ENCODE data around the gene POLE. TPM values are rescaled to one million over a fixed set of nuclear protein-coding genes. Genes with fewer than 3 reads are reported as not detected.

POLE gene
- total and polyA plus RNA-seq, 9 of the 15 experiments (the other 6 are each of a cell fraction or from before 2014, with no cell fraction given) = 2.4 to 154 (median 49.6) TPM

- no peak for TF ChIP-seq ZNF79 (CRISPR knock-in tag; IDR thresholded peaks at IDR 0.05; ENCODE audit: low read depth)
- TF ChIP-seq ZBTB7A (IDR thresholded peaks at IDR 0.05; ENCODE audit: borderline replicate concordance, control insufficient read depth, low read depth, low read length) = peak; percentile 19; the same call in 1 of the 2 replicates
- TF ChIP-seq LCOR (CRISPR knock-in tag; IDR thresholded peaks at IDR 0.05) = peak; percentile 65; the same call in 1 of the 2 replicates
- TF ChIP-seq RFX1 (IDR thresholded peaks at IDR 0.05) = no peak
- 0 out of 2 replicates have a peak, but pooled peaks have one; percentile 29 for TF ChIP-seq TFAP4 (CRISPR knock-in tag; IDR thresholded peaks at IDR 0.05; ENCODE audit: borderline replicate concordance)
- TF ChIP-seq RBFOX2 (IDR thresholded peaks at IDR 0.05; ENCODE audit: low read depth, low read length) = peak; percentile 42
- peak; percentile 18; the same call in 1 of the 2 replicates for TF ChIP-seq ZBTB40 (IDR thresholded peaks at IDR 0.05)
- TF ChIP-seq ZBTB40 (CRISPR knock-in tag; IDR thresholded peaks at IDR 0.05) = no peak
- TF ChIP-seq ZBTB12 (CRISPR knock-in tag; IDR thresholded peaks at IDR 0.05) = no peak
- TF ChIP-seq GTF2F1 (IDR thresholded peaks at IDR 0.05; ENCODE audit: low read depth, low read length) = no peak
- TF ChIP-seq ZNF239 (CRISPR knock-in tag; IDR thresholded peaks at IDR 0.05) = no peak
- no peak for TF ChIP-seq ERF (CRISPR knock-in tag; IDR thresholded peaks at IDR 0.05)
- TF ChIP-seq NRF1 (conservative IDR thresholded peaks at IDR 0.05 in 1 of 2, IDR thresholded peaks at IDR 0.05 in 1 of 2) = no peak
- TF ChIP-seq PHF8 (IDR thresholded peaks at IDR 0.05; ENCODE audit: borderline replicate concordance, low read length) = no peak
- no peak for TF ChIP-seq ZNF212 (CRISPR knock-in tag; IDR thresholded peaks at IDR 0.05)
- no peak for TF ChIP-seq ZNF444 (CRISPR knock-in tag; IDR thresholded peaks at IDR 0.05)
- TF ChIP-seq RBM25 (IDR thresholded peaks at IDR 0.05; ENCODE audit: low read depth, low read length, severe bottlenecking) = peak; percentile 32
Observed at GRCh38 chr12:132711080-132711843, 24.1 kb upstream of the POLE start (continued).
